Measurements from ENCODE around the gene FAM234B. TPM values are rescaled to one million over a fixed set of nuclear protein-coding genes. Genes with fewer than 3 reads are reported as not detected.

The FAM234B gene
- polyA plus RNA-seq, 1 donor from 2014 or later, result 20.5 TPM

DNA sequence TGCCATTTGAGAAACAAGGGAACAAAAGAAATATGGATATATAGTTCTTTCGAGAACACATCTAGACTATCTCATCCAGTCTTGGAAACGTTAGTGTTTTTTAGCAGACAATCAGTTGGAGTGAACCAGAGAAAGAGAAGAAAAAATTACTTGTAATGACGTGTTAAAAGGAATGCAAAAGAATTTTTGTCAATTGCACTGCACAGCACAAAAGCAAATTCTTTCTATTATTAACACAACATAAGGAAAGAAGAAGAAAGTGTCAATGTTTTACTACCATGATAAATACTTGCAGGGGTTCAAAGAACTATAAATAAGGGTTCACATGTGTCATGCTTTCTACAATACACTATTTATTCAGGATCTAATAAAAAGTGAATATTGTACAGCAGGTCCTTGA is 86.8 kb downstream of the FAM234B start:
- H3K27ac ChIP-seq (ENCODE audit: low read length), result no peak overlapping the region
- no peaks in the 10 kb centered on the region for H3K79me2 ChIP-seq (replicated peaks; ENCODE audit: insufficient read depth, low read length)
- no peaks in the 10 kb centered on the region for H3K9me2 ChIP-seq (ENCODE audit: insufficient read depth, low read length)
- no peak overlapping the region for H3K4me3 ChIP-seq (ENCODE audit: low read length)
- H3K4me2 ChIP-seq (ENCODE audit: low read length), result no peak overlapping the region
- no peak for TF ChIP-seq EP300 (conservative IDR thresholded peaks at IDR 0.05; ENCODE audit: poor library complexity, severe bottlenecking)
- TF ChIP-seq CTCF (IDR thresholded peaks at IDR 0.05; ENCODE audit: poor library complexity, severe bottlenecking), result no peak
- no peak for TF ChIP-seq POLR2AphosphoS5 (IDR thresholded peaks at IDR 0.05)
- no peak for TF ChIP-seq RAD21 (conservative IDR thresholded peaks at IDR 0.05)
- TF ChIP-seq EZH2 (IDR thresholded peaks at IDR 0.05; ENCODE audit: borderline replicate concordance, insufficient read depth, low read length, poor library complexity, severe bottlenecking), result no peak
- TF ChIP-seq SMC3 (conservative IDR thresholded peaks at IDR 0.05; ENCODE audit: poor library complexity), result no peak
- TF ChIP-seq, protein P1, sequence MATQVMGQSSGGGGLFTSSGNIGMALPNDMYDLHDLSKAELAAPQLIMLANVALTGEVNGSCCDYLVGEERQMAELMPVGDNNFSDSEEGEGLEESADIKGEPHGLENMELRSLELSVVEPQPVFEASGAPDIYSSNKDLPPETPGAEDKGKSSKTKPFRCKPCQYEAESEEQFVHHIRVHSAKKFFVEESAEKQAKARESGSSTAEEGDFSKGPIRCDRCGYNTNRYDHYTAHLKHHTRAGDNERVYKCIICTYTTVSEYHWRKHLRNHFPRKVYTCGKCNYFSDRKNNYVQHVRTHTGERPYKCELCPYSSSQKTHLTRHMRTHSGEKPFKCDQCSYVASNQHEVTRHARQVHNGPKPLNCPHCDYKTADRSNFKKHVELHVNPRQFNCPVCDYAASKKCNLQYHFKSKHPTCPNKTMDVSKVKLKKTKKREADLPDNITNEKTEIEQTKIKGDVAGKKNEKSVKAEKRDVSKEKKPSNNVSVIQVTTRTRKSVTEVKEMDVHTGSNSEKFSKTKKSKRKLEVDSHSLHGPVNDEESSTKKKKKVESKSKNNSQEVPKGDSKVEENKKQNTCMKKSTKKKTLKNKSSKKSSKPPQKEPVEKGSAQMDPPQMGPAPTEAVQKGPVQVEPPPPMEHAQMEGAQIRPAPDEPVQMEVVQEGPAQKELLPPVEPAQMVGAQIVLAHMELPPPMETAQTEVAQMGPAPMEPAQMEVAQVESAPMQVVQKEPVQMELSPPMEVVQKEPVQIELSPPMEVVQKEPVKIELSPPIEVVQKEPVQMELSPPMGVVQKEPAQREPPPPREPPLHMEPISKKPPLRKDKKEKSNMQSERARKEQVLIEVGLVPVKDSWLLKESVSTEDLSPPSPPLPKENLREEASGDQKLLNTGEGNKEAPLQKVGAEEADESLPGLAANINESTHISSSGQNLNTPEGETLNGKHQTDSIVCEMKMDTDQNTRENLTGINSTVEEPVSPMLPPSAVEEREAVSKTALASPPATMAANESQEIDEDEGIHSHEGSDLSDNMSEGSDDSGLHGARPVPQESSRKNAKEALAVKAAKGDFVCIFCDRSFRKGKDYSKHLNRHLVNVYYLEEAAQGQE (IDR thresholded peaks at IDR 0.05; ENCODE audit: borderline replicate concordance), result no peak
- no peak for TF ChIP-seq MXI1 (conservative IDR thresholded peaks at IDR 0.05; ENCODE audit: poor library complexity, severe bottlenecking)
- TF ChIP-seq TAF1 (IDR thresholded peaks at IDR 0.05; ENCODE audit: low read depth), result no peak
- H4K20me1 ChIP-seq (ENCODE audit: insufficient read depth), result no peaks in the 10 kb centered on the region
- H3F3A ChIP-seq (ENCODE audit: insufficient read depth, low read length, poor library complexity, severe bottlenecking), result no peaks in the 10 kb centered on the region
- H3K9me3 ChIP-seq (ENCODE audit: low read length), result no peaks in the 10 kb centered on the region
- H3K27me3 ChIP-seq (ENCODE audit: insufficient read depth, low read depth, low read length), result no peaks in the 10 kb centered on the region
- H3K36me3 ChIP-seq (ENCODE audit: insufficient read depth, low read length), result no peaks in the 10 kb centered on the region
- no peak overlapping the region for H3K9ac ChIP-seq (ENCODE audit: low read length)
- no peak overlapping the region for H2AFZ ChIP-seq (ENCODE audit: low read depth, low read length)

Other genes starting within 250 kb of the FAM234B start
- gene DDX47, start 231.0 kb upstream of the FAM234B start, polyA plus RNA-seq, result 89.0 and 97.6 TPM in 2 replicates
- gene GPRC5A, start 152.8 kb upstream of the FAM234B start, polyA plus RNA-seq, result 0.09 TPM in 1 of 2 replicates, not detected in the other
- not detected in 2 replicates for gene GPRC5D, start 92.2 kb upstream of the FAM234B start, polyA plus RNA-seq
- 1.2 and 2.0 TPM in 2 replicates for gene HEBP1, start 44.1 kb upstream of the FAM234B start, polyA plus RNA-seq
- 0.17 and 3.2 TPM in 2 replicates for gene GSG1, start 59.3 kb downstream of the FAM234B start, polyA plus RNA-seq
- gene EMP1, start 152.3 kb downstream of the FAM234B start, polyA plus RNA-seq, result 0.22 and 0.33 TPM in 2 replicates